SKM-1 treated with dmso at 0.1 percent for 144 hours (cell line): ENCODE data around the gene TOB2.

Experiments
- DNase-seq: peaks from one replicate; lab custom pipeline; 2025; ENCODE audit not compliant: unreplicated experiment; lab: John Stamatoyannopoulos, UW

Gene TOB2

DNA sequence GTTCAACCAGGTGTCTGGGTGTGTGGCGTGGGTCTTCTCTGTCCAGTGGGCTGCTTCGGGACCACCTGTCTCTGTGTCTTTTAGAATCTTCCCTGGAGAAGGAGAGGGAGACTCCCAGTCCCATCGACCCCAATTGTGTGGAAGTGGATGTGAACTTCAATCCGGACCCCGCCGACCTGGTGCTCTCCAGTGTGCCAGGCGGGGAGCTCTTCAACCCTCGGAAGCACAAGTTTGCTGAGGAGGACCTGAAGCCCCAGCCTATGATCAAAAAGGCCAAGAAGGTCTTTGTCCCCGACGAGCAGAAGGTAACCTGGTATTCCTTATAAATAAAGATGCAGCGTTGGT is 52.6 kb downstream of the TOB2 start:
- DNase-seq = no peak

DNA sequence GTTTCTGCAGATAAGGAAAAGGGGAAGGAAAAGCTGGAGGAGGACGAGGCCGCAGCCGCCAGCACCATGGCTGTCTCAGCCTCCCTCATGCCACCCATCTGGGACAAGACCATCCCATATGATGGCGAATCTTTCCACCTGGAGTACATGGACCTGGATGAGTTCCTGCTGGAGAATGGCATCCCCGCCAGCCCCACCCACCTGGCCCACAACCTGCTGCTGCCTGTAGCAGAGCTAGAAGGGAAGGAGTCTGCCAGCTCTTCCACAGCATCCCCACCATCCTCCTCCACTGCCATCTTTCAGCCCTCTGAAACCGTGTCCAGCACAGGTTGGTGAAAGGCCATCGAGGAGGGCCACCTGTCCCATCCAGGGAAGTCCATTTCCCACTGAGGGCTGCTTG is 59.3 kb downstream of the TOB2 start:
- DNase-seq = no peak

DNA sequence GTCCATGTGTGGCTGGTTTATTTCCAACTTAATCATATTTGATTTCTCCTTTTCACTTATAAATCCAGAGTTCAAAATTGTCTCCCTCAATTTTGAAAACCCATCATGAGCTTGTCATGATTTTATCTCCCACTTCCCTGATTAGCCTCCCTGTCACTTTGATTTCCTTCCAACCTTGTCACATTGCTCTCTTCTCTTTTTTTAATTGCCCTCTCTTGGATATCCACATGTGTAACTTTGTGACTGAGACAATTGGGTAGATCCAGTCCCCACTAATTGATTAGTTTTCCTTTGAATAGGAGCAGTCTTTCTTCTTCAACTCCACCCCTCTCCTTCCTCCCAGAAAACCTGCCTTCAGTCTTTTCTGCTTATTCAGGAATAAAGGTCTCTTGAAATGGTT is 62.5 kb downstream of the TOB2 start:
- no peak for DNase-seq
